T-helper 2 cell treated with Interferon-gamma antibody and Interleukin-4, amounts not matched to agents 5 μg/mL and 100 μg/mL, for 36 hours (primary cell): ENCODE measurements around the gene SEPTIN8.
A peak's percentile ranks its signal among the peaks of the same experiment; 100 is the strongest.

Experiments used
- DNase-seq: peaks from one replicate; pipeline ENCODE4 v3.0.0; 2021; ENCODE audit warnings: low spot score
- H3K27ac Mint-ChIP-seq: one replicate; pipeline ENCODE4 v1.8.0; 2021; ENCODE audit warnings: mild to moderate bottlenecking, mixed read lengths
- H3K27me3 Mint-ChIP-seq: one replicate; pipeline ENCODE4 v1.8.0; 2021; ENCODE audit warnings: low read depth, mixed read lengths
- H3K36me3 Mint-ChIP-seq: one replicate; pipeline ENCODE4 v1.8.0; 2021; ENCODE audit warnings: low read depth, mixed read lengths
- H3K4me1 Mint-ChIP-seq: one replicate; pipeline ENCODE4 v1.8.0; 2021; ENCODE audit warnings: low read depth, mixed read lengths
- H3K4me3 Mint-ChIP-seq: one replicate; pipeline ENCODE4 v1.8.0; 2022; ENCODE audit warnings: mild to moderate bottlenecking, moderate library complexity, mixed read lengths
- H3K9me3 Mint-ChIP-seq: one replicate; pipeline ENCODE4 v1.8.0; 2021; ENCODE audit warnings: mixed read lengths

SEPTIN8 gene

DNA sequence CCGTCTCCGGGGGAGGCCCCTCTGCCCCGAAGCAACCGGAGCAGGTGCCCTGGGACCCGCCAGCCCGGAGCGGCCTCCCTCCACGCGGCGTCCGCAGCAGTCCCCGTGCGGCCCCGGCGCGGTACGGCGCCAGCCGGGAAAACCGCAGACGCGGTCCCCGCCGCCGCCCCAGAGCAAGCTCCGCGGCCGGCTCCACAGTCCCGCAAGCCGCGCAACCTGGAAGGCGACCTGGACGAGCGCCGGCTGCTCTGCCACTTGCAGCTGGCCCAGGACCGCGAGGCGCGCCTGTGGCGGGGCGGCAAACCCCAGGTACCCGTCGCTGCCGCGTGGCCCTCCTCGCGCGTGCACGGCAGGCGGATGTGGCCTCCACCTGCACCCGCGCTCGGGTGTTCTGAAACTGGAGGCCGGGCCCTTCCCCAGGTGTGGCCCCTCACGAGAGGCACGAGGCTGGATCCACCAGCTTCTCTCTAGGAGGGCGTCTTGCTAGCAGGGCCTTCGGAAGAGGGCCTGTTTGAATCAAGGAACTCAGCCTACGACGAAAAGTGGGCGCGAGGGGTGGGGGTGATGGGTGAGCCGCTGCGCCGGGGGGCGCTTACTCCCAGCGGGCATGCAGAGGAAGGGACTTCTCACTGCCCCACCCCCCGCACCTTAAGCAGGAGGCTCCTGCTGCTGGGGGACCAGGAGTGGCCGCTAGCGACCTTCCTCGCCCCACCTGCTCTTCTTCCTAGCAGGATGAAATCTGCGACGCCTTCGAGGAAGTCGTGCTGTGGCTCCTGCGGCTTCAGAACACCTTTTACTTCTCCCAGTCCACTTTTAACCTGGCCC, 29.2 kb downstream of the SEPTIN8 start:
- Mint-ChIP-seq H3K4me3 (peak overlapping the region; percentile 47), H3K27me3 (peaks cover 32% of the 10 kb centered on the region), H3K36me3 (peaks cover 13% of the 10 kb centered on the region), H3K9me3 (no peaks in the 10 kb centered on the region), H3K4me1 (peaks cover 19% of the 10 kb centered on the region), H3K27ac (no peak overlapping the region)
- DNase-seq: peak; percentile 35

DNA sequence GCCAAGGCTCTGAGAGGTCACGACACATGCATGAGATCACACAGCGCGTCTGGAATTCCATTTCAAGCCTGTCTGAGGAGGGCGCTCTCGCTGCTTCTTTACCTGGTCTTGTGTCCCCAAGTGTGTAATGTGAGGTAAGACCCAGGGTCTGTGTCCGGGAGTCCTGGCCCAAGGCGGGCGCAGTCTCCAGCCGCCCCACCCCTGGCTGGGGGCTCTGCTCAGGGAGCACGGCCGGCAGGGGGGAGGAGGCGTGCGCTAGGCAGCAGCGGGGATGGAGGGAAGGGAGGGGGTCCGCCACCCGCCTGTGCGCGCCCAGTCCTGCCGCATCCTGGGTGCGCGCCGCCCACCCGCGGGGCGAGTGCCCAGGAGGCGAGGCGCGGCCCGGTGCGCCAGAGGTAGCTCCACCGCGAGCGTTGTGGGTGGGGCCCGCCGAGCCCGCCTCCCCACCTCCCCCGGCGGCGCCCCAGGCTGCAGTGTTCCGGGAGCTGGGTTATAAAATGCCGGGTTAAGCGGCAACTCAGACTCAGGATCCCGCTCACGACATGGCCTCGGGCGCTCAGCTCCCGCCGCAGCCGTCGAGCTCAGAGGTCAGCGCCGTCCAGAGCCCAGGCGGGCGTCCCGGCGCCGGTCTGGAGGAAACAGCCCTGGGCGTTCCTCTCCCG, 30.0 kb downstream of the SEPTIN8 start, which contains the start of gene CCNI2:
CCNI2 (plus strand) TSS at position 473 of the 662 bp plus-strand sequence; CDS start at position 543, 70 bp downstream.
- peak within 1 kb of the TSS; percentile 73 for H3K27ac Mint-ChIP-seq
- H3K9me3 Mint-ChIP-seq: no peaks in the 10 kb centered on the region
- peak within 1 kb of the TSS; percentile 79 for H3K4me3 Mint-ChIP-seq

DNA sequence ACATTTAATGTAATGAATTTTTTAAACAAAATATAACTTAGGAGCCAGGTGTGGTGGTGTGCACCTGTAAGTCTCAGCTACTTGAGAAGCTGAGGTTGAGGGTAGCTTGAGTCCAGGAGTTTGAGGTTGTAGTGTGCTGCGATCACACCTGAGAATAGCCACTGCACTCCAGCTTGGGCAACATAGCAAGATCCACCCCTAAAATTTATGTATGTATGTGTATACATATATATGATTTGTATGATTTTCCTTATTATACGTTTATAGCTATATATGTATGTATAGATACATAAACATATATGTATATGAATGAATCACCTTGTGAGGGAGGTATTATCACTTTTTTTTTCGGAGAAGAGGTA, 30.5 kb downstream of the SEPTIN8 start:
- H3K4me3 Mint-ChIP-seq: peak overlapping the region; percentile 79
- DNase-seq: no peak
- H3K9me3 Mint-ChIP-seq: no peaks in the 10 kb centered on the region
- H3K27ac Mint-ChIP-seq: peak overlapping the region; percentile 73
- peaks cover 19% of the 10 kb centered on the region for H3K4me1 Mint-ChIP-seq
- peaks cover 38% of the 10 kb centered on the region for H3K27me3 Mint-ChIP-seq
- H3K36me3 Mint-ChIP-seq: peaks cover 12% of the 10 kb centered on the region

More for the DNA sequence above, 30.0 kb downstream of the SEPTIN8 start, which contains the start of gene CCNI2:
- H3K4me1 Mint-ChIP-seq: peaks cover 19% of the 10 kb centered on the region
- peak; percentile 52 for DNase-seq
- H3K36me3 Mint-ChIP-seq: peaks cover 13% of the 10 kb centered on the region
- peaks cover 35% of the 10 kb centered on the region for H3K27me3 Mint-ChIP-seq

DNA sequence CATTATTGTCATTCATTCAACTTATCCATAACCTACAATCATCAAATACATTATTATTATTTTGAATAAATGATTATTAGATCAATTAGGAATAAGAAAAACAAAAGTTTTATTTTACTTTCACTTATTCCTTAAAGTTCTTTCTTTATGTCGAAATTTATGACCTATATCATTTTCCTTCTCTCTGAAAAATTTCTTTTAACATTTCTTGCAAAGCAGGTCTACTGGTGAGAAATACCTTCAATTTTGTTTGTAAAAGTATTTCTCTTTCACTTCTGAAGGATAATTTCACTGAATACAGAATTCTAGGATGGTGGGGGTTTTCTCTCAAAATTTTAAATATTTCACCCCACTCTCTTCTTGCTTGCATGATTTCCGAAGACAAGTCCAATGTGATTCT, 32.4 kb downstream of the SEPTIN8 start:
- peaks cover 5% of the 10 kb centered on the region for H3K4me1 Mint-ChIP-seq
- no peak for DNase-seq
- no peaks in the 10 kb centered on the region for H3K9me3 Mint-ChIP-seq
- no peak overlapping the region for H3K27ac Mint-ChIP-seq
- H3K36me3 Mint-ChIP-seq: no peaks in the 10 kb centered on the region
- peaks cover 48% of the 10 kb centered on the region for H3K27me3 Mint-ChIP-seq
- H3K4me3 Mint-ChIP-seq: no peak overlapping the region

DNA sequence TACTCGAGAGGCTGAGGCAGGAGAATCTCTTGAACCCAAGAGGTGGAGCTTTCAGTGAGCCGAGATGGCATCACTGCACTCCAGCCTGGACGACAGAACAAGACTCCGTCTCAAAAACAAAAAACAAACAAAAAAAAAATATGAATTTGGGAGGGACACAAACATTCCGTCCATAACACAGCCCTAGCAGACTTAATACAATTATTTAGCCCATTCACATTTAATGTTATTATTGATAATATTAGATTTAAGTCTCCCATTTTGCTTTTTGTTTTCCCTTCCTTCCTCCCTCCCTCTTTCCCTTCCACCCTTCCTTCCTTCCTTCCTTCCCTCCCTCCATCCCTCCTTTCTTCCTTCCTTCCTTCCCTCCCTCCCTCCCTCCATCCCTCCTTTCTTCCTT, 34.4 kb downstream of the SEPTIN8 start:
- Mint-ChIP-seq H3K9me3 (no peaks in the 10 kb centered on the region), H3K27me3 (peaks cover 54% of the 10 kb centered on the region), H3K4me1 (peaks cover 16% of the 10 kb centered on the region), H3K4me3 (no peak overlapping the region), H3K27ac (no peak overlapping the region), H3K36me3 (no peaks in the 10 kb centered on the region)
- no peak for DNase-seq

DNA sequence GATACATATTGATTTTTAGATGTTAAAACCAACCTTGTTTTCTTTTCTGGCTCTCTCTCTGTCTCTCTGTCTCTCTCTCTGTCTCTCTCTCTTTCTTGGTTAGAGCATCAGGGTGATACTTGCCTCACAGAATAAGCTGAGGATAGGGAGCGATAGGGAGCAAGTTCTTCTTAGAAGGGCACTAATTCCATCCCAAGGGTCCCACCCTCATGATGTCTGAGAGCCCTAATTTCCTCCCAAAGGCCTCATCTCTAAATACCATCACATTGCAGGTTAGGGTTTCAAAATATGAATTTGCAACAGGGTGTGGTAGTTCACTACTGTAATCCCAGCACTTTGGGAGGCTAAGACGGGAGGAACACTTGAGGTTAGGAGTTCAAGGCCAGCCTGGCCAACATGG, 34.9 kb downstream of the SEPTIN8 start:
- H3K36me3 Mint-ChIP-seq: no peaks in the 10 kb centered on the region
- no peak overlapping the region for H3K4me3 Mint-ChIP-seq
- H3K27me3 Mint-ChIP-seq: peaks cover 56% of the 10 kb centered on the region
- no peak for DNase-seq
- no peaks in the 10 kb centered on the region for H3K9me3 Mint-ChIP-seq
- peaks cover 18% of the 10 kb centered on the region for H3K4me1 Mint-ChIP-seq
- no peak overlapping the region for H3K27ac Mint-ChIP-seq

DNA sequence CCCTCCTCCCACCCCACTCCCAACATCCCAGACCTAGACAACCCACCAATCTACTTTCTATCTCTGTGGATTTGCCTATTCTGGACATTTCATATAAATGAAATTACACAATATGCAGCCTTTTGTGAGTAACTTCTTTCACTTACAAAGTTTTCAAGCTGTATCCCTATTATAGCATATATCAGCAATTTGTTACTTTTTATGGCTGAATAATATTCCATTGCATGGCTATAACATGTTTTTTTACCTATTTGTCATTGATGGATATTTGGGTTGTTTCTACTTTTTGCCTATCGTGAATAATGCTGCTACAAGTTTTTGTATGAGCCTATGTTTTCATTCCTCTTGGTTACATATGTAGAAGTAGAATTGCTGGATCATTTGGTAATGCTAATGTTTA, 37.8 kb downstream of the SEPTIN8 start:
- H3K36me3 Mint-ChIP-seq: no peaks in the 10 kb centered on the region
- peaks cover 38% of the 10 kb centered on the region for H3K27me3 Mint-ChIP-seq
- no peak overlapping the region for H3K4me3 Mint-ChIP-seq
- H3K4me1 Mint-ChIP-seq: peaks cover 31% of the 10 kb centered on the region
- no peak for DNase-seq
- no peaks in the 10 kb centered on the region for H3K9me3 Mint-ChIP-seq
- H3K27ac Mint-ChIP-seq: no peak overlapping the region

DNA sequence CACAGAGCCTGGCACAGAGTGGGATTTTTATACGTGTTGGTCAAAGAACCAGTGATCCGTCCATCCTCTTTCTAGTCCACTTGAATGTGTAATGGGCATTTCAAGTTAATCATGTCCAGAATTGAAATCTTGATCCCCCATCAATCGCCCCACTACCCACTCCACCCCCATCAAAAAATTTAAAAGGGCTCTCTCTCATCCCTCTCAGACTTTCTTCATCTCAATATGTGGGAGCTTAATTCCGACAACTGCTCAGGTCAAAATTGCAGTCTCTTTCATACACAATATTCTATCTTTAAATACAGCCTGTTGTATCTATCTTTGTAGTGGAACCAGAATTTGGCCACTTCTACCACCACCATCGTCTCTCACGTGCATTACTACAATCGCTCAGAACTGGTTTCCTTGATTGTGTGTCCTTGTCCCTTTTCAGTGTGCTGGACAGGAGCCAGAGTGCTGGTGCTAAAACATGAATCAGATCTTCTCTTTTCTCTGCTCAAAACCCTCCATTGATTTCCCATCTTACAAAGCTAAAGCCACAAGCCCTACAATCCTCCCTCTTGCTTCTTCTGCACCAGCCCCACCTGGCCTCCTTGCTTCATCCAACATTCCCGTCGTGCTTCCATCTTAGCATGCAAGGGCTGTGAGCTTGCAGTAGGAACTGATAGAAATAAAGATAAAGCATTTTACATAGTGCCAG, 38.9 kb downstream of the SEPTIN8 start:
- DNase-seq: no peak
- H3K4me1 Mint-ChIP-seq: peaks cover 37% of the 10 kb centered on the region
- H3K36me3 Mint-ChIP-seq: peaks cover 9% of the 10 kb centered on the region
- H3K4me3 Mint-ChIP-seq: peak overlapping the region; percentile 90
- peak overlapping the region; percentile 89 for H3K27ac Mint-ChIP-seq
- peaks cover 35% of the 10 kb centered on the region for H3K27me3 Mint-ChIP-seq
- no peaks in the 10 kb centered on the region for H3K9me3 Mint-ChIP-seq

DNA sequence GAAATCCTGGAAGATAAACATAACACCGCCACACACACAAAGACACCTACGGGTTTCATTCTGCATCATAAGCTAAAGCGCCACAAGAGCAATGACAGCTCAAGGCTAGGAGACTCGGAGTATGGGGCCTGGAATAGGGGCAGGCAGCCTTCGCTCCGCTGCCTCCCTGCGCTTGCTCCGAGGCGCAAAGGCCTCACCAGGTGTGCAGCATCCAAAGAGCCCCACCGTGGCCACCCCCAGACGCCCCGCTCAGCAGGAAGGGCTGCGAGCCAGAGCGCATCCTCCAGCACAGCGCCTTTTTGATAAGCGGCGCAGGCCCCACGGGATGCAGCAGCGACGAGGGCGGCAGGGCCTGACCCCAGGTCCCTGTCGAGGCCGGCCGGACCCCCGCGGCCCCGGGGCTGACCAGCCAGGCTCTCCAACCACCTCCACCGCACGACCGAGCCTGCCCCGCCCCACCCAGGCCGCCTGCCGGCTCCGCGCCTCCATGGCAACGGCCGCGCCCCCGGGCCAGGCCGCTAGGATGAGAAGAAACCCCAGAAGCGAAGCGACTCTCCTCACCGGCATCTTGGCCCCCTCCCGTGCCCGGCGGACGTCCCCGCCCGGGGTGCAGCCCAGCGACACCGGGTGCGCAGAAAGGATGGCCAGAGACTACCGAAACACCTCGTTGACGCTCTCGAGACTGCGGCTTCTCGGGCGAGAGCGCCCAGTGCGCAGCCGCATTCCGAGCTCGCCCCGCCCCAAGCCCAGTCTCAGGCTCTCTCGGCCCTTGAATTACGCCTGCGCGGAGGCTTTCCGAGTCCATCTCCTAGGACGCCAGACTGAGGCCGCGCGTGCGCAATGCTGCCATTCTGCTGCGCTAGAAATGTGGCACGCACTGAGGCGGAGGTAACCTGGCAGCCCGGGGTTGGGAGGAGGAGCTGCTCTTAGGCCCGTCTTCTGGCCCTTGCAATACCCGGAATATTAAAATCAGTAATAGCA, 39.9 kb downstream of the SEPTIN8 start, which contains the start of gene KIF3A:
KIF3A (minus strand) TSS at position 694 of the 981 bp plus-strand sequence; CDS start at position 567, 127 bp downstream.
- H3K4me1 Mint-ChIP-seq: peaks cover 37% of the 10 kb centered on the region
- H3K36me3 Mint-ChIP-seq: peaks cover 12% of the 10 kb centered on the region
- H3K27me3 Mint-ChIP-seq: peaks cover 30% of the 10 kb centered on the region
- no peaks in the 10 kb centered on the region for H3K9me3 Mint-ChIP-seq
- peak within 1 kb of the TSS; percentile 89 for H3K27ac Mint-ChIP-seq
- peak; percentile 99 for DNase-seq
- peak within 1 kb of the TSS; percentile 90 for H3K4me3 Mint-ChIP-seq

DNA sequence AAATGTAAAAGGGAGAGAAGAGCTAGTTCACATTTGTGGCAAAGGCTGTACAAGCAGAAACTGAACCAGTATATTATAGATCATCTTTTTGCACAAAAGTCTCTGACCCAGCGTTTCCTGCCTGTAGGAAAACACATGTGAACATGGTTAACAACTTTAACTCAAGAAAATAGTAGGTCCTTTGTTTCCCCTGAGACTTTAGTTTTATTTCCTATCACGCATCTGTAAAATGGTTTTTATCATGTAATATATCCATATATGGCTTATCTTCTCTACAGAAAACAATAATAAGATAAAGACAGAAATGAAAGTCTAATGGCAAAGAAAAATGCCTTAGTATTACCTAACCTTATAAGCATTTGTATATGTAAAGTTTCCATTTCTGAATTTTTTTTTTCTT, 42.4 kb downstream of the SEPTIN8 start:
- H3K27ac Mint-ChIP-seq: no peak overlapping the region
- peaks cover 39% of the 10 kb centered on the region for H3K4me1 Mint-ChIP-seq
- DNase-seq: no peak
- peaks cover 15% of the 10 kb centered on the region for H3K27me3 Mint-ChIP-seq
- peak overlapping the region; percentile 21 for H3K4me3 Mint-ChIP-seq
- no peaks in the 10 kb centered on the region for H3K9me3 Mint-ChIP-seq
- peaks cover 17% of the 10 kb centered on the region for H3K36me3 Mint-ChIP-seq

DNA sequence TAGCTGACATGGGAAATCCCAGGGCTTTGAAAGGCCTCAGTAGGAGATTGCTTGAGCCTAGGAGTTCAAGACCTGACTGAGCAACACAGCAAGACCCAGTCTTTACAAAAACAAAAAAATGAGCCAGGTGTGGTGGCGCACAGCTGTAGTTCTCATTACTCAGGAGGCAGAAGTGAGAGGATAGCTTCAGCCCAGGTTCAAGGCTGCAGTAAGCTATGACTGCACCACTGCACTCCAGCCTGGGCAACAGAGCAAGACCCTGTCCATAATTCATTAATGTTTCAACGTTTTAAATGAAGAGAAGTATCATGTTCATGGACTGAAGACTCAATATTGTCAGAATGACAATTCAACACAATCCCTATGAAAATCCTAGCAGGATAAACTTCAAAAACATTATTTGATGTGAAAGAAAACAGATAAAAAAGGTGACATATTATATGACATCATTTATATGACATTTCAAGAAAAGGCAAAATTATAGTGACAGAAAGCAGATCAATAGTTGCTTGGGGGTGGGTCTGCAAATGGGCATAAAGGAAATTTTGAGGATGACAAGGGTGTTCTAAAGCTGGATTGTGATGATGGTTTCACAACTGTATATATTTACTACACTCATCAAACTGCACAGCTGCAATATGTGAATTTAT, 43.4 kb downstream of the SEPTIN8 start:
- no peaks in the 10 kb centered on the region for H3K9me3 Mint-ChIP-seq
- no peak overlapping the region for H3K27ac Mint-ChIP-seq
- H3K4me1 Mint-ChIP-seq: peaks cover 39% of the 10 kb centered on the region
- H3K36me3 Mint-ChIP-seq: peaks cover 20% of the 10 kb centered on the region
- DNase-seq: no peak
- H3K27me3 Mint-ChIP-seq: peaks cover 7% of the 10 kb centered on the region
- no peak overlapping the region for H3K4me3 Mint-ChIP-seq

DNA sequence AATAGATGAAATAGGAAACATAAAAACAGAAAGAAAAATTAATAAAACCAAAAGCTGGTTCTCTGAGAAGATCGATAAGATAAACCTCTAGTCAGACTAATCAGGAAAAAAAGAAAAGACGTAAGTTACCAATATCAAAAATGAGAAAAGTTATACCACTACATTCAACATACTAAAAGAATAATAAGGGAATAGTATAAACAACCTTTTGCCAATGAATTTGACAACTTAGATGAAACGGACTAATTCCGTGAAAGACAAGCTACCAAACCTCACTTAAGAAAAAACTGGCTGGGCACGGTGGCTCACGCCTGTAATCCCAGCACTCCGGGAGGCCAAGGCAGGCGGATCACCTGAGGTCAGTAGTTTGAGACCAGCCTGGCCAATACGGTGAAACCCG, 47.1 kb downstream of the SEPTIN8 start:
- peaks cover 11% of the 10 kb centered on the region for H3K4me1 Mint-ChIP-seq
- H3K9me3 Mint-ChIP-seq: no peaks in the 10 kb centered on the region
- H3K27me3 Mint-ChIP-seq: no peaks in the 10 kb centered on the region
- peaks cover 32% of the 10 kb centered on the region for H3K36me3 Mint-ChIP-seq
- no peak overlapping the region for H3K4me3 Mint-ChIP-seq
- no peak for DNase-seq
- no peak overlapping the region for H3K27ac Mint-ChIP-seq

DNA sequence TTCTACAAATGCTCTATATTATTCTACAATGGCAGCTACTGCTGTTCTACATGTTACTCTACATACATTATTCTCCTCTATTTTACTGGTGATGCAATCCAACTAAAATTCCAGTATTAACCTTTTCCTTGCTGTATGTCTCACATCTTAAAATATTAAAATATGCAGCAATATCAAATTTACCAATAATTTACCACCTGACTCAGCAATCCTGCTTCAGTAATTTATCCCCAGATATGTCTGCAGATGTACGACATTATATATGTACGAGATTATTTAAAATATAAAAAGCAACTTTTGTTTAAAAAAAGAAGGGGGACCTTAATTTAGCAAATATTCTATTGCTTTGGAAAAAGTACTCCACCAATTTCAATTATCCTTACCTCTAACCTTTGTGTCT, 51.3 kb downstream of the SEPTIN8 start:
- Mint-ChIP-seq H3K4me1 (peaks cover 4% of the 10 kb centered on the region), H3K4me3 (no peak overlapping the region), H3K36me3 (peaks cover 31% of the 10 kb centered on the region), H3K27me3 (no peaks in the 10 kb centered on the region), H3K9me3 (no peaks in the 10 kb centered on the region), H3K27ac (no peak overlapping the region)
- no peak for DNase-seq
